Measurements from ENCODE around the gene PITHD1.
A peak's percentile ranks its signal among the peaks of the same experiment; 100 is the strongest.
"Not testable (repeated sequence)": the region's sequence is repeated elsewhere in the genome, so short reads cannot be mapped to it uniquely, and the experiment has no call there.

Gene PITHD1

GRCh38 chr1:23777979-23778814 lies at the start of gene PITHD1:
Gene PITHD1 (plus strand): TSS chr1:23778418. CDS start chr1:23778516, 98 bp downstream.
- H3K4me3 Mint-ChIP-seq, result peak within 1 kb of the TSS; percentile 80
- H3K27ac Mint-ChIP-seq, result peak within 1 kb of the TSS; percentile 83
- peaks cover 23% of the 10 kb centered on the region for H3K4me1 Mint-ChIP-seq
- no peaks in the 10 kb centered on the region for H3K27me3 Mint-ChIP-seq
- H3K36me3 Mint-ChIP-seq, result no peaks in the 10 kb centered on the region
- no peaks in the 10 kb centered on the region for H3K9me3 Mint-ChIP-seq
- ATAC-seq, result peak; percentile 95

DNA sequence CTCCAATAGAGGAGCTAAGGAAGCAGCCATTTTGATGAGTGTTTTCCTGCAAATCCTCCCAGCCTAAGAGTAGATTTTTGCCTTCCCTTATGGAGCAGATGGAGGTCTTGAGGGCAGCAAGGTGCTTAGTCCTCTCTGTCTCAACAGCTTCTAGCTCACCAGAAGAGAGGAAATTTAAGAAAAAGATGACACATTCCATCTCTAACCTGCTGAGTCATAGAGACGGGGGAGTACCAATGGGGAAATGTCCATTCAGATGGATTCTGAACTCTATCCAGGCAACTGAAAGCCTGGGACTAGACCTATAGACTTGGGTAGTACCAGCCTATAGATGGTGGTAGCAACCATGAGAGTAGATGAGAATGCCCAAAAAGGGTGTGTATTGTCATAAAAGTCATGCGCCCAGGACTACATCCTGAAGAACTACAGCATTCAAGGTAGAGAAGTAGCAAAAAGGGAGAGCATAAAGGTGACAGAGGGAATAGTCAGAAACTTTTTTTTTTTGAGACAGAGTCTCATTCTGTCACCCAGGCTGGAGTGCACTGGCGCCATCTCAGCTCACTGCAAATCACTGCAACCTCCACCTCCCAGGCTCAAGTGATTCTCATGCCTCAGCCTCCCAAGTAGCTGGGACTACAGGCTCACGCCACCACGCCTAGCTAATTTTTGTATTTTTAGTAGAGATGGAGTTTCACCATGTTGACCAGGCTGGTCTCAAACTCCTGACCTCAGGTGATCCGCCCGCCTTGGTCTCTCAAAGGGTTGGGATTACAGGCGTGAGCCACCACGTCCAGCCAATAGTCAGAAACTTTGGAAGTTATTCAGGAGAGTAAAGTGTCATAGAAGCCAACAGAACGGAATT lies 45.6 kb upstream of the PITHD1 start:
- H3K27me3 Mint-ChIP-seq, result no peaks in the 10 kb centered on the region
- no peak for ATAC-seq
- H3K4me1 Mint-ChIP-seq, result peaks cover 50% of the 10 kb centered on the region
- H3K27ac Mint-ChIP-seq, result peak overlapping the region; percentile 26
- H3K36me3 Mint-ChIP-seq, result peaks cover 7% of the 10 kb centered on the region
- no peaks in the 10 kb centered on the region for H3K9me3 Mint-ChIP-seq
- no peak overlapping the region for H3K4me3 Mint-ChIP-seq

GRCh38 chr1:23733281-23733680 lies 44.9 kb upstream of the PITHD1 start:
- H3K4me1 Mint-ChIP-seq, result peaks cover 48% of the 10 kb centered on the region
- not testable (repeated sequence) for H3K9me3 Mint-ChIP-seq, H3K36me3 Mint-ChIP-seq, H3K27me3 Mint-ChIP-seq, ATAC-seq, H3K4me3 Mint-ChIP-seq
- H3K27ac Mint-ChIP-seq, result peak overlapping the region; percentile 25

DNA sequence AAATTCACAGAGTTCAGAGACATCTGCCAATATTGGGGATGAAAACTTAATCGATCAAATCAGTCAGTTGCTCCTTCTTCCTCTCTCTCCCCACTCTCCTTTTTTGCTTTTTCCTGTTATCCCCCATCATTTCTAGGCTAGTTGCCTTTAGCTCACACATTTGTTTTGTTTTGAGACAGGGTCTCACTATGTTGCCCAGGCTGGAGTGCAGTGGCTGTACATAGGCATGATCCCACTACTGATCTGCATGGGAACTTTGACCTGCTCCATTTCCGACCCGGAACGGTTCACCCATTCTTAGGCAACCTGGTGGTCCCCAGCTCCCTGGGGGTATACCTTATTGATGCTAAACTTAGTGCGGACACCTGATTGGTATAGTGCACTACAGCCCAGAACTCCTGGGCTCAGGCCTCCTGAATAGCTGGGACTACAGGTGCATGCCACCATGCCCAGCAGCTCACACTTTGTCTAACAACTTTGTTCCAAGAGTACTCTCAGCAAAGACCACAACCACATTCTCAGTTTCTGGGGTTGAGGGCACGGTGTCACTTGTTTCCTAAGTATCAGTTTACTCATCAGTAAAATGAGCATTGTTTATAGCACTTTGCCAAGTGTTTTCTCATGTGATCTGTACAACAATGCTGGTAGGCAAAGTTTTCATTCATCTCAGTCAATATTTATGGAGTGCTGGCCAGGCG lies 41.6 kb upstream of the PITHD1 start:
- Mint-ChIP-seq H3K4me1 (peaks cover 22% of the 10 kb centered on the region), H3K4me3 (no peak overlapping the region), H3K9me3 (no peaks in the 10 kb centered on the region), H3K27me3 (no peaks in the 10 kb centered on the region), H3K27ac (no peak overlapping the region), H3K36me3 (peaks cover 3% of the 10 kb centered on the region)
- peak; percentile 50 for ATAC-seq

GRCh38 chr1:23741609-23742008 lies 36.6 kb upstream of the PITHD1 start:
- peak overlapping the region; percentile 93 for H3K27ac Mint-ChIP-seq
- peaks cover 40% of the 10 kb centered on the region for H3K4me1 Mint-ChIP-seq
- H3K4me3 Mint-ChIP-seq, result peak overlapping the region; percentile 94
- H3K36me3 Mint-ChIP-seq, result peaks cover 4% of the 10 kb centered on the region
- no peaks in the 10 kb centered on the region for H3K9me3 Mint-ChIP-seq
- no peaks in the 10 kb centered on the region for H3K27me3 Mint-ChIP-seq
- ATAC-seq, result no peak

DNA sequence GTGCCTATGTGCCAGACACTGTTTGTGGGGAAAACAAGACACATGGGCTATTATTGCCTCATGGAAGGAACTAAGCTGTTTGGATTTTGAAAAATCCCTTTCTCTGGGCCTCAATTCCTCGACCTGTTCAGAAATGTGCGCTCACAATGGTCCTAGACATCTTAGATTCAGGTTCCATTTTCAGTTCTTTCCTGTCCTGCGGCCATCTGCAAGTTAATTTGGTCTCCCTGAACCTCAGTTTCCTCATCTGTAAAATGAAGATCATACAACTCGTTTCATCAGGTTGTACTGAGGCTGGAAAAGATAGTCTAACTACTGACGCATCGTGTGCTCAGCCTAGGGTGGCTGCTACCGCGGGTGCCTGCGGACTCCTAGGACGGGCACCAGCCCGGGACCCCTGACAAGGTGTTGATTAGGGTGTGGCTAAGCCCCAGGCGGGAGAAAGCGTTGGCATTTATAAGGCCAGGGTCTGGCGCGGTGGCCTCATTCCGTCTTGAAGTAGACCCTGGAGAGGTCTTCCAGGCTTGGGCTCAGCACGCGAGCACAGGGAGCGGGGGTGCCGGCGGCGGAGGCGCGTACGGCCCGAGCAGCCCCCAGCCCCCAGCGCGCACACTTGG lies 35.4 kb upstream of the PITHD1 start:
- H3K27ac Mint-ChIP-seq, result peak overlapping the region; percentile 93
- no peaks in the 10 kb centered on the region for H3K27me3 Mint-ChIP-seq
- peaks cover 13% of the 10 kb centered on the region for H3K36me3 Mint-ChIP-seq
- peak; percentile 58 for ATAC-seq
- H3K4me1 Mint-ChIP-seq, result peaks cover 51% of the 10 kb centered on the region
- H3K9me3 Mint-ChIP-seq, result no peaks in the 10 kb centered on the region
- H3K4me3 Mint-ChIP-seq, result peak overlapping the region; percentile 94

DNA sequence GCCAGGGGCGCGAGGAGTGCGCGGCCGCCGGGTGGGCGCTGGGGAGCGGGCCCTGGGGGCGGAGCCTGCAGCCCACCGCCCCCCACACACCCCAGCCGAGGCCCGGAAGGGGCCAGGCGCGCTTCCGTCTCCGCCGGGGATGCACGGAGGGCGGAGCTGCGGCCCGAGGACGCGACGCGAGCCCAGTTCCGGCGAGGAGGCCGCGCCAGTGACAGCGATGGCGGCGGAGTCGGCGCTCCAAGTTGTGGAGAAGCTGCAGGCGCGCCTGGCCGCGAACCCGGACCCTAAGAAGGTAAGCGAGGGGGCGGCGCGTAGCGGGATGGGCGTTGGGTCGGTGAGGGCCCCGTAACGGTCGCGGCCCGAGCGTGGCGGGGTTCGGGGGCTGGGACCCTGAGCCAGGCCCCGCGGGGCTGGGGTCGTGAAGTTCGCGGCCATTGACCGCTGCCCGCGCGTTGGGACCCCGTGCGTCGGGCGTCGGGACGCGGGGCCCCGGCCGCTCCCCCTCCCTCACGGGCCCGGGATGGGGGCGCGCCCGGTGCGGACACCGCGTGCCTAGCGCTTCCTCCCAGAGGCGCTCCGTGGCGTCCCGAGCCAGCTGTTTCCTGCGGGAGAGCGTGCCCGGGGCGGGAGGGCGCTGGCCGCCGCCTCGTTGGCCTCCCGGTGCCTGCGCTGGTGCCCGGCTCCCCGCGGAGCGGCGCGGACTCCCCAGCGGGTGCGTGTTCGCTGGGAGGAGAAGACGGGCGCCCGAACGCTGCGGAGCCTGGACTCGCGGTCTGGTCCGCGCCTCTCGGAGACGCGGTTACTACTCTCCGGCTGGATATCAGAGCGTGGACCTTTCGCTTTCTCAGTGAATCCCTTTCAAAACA lies 34.7 kb upstream of the PITHD1 start, which contains the start of gene ELOA:
Gene ELOA (plus strand): TSS at position 185 of the 866 bp plus-strand sequence. CDS start 33 bp downstream, at position 218.
- peaks cover 52% of the 10 kb centered on the region for H3K4me1 Mint-ChIP-seq

DNA sequence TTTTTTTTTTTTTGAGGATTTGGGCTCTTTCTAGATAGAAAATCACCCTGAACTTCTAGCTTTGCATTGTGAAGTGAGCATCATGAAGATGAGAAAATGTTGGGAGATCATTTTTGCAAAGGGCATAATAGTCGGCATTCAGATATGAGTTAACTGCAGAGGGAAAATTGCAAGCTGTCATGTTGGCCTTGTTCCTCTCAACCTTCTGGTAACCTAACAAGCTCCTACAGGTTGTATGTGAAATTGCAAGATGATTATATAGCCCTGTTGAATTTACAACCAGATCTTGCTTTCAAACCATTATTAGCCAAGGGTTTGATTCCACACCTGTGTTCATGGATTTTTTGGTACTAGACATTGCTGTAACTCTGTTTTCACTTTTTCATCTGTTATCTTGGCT lies 32.7 kb upstream of the PITHD1 start:
- H3K27me3 Mint-ChIP-seq, result no peaks in the 10 kb centered on the region
- H3K9me3 Mint-ChIP-seq, result no peaks in the 10 kb centered on the region
- H3K4me1 Mint-ChIP-seq, result peaks cover 62% of the 10 kb centered on the region
- peak overlapping the region; percentile 87 for H3K4me3 Mint-ChIP-seq
- H3K36me3 Mint-ChIP-seq, result peaks cover 24% of the 10 kb centered on the region
- no peak for ATAC-seq
- H3K27ac Mint-ChIP-seq, result peak overlapping the region; percentile 93

More for the DNA sequence above, 34.7 kb upstream of the PITHD1 start, which contains the start of gene ELOA:
- no peaks in the 10 kb centered on the region for H3K27me3 Mint-ChIP-seq
- H3K9me3 Mint-ChIP-seq, result no peaks in the 10 kb centered on the region
- ATAC-seq, result peak; percentile 96
- peaks cover 13% of the 10 kb centered on the region for H3K36me3 Mint-ChIP-seq
- peak within 1 kb of the TSS; percentile 93 for H3K27ac Mint-ChIP-seq
- peak within 1 kb of the TSS; percentile 94 for H3K4me3 Mint-ChIP-seq

DNA sequence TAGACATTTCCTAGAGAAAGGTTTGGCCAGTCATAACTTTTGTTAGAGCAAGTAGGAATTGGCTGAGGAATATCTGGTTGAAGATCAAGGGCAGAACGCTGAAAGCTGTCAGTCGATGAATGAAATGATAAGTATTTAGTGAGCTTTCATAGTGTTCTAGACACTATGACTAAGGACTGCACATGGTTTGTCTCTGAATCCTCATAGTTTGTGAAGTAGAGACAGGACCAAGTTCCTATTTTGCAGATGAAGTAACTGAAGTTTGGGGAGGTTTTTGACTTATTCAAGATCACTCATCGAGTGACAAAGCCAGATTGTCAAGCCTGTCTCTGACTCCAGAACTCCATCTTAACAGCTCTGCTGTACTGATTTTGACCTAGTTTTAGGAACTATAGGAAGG lies 30.2 kb upstream of the PITHD1 start:
- Mint-ChIP-seq H3K9me3 (no peaks in the 10 kb centered on the region), H3K36me3 (peaks cover 38% of the 10 kb centered on the region), H3K4me1 (peaks cover 57% of the 10 kb centered on the region), H3K27ac (peak overlapping the region; percentile 44), H3K4me3 (no peak overlapping the region), H3K27me3 (no peaks in the 10 kb centered on the region)
- no peak for ATAC-seq

DNA sequence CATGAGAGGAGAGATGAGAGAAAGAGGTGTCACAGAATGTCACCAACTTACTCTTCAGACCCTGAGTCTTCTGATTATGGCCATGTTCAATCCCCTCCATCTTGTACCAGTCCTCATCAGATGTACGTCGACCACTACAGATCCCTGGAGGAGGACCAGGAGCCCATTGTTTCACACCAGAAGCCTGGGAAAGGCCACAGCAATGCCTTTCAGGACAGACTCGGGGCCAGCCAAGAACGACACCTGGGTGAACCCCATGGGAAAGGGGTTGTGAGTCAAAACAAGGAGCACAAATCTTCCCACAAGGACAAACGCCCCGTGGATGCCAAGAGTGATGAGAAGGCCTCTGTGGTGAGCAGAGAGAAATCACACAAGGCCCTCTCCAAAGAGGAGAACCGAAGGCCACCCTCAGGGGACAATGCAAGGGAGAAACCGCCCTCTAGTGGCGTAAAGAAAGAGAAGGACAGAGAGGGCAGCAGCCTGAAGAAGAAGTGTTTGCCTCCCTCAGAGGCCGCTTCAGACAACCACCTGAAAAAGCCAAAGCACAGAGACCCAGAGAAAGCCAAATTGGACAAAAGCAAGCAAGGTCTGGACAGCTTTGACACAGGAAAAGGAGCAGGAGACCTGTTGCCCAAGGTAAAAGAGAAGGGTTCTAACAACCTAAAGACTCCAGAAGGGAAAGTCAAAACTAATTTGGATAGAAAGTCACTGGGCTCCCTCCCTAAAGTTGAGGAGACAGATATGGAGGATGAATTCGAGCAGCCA lies 27.0 kb upstream of the PITHD1 start:
- Mint-ChIP-seq H3K27ac (peak overlapping the region; percentile 12), H3K36me3 (peaks cover 61% of the 10 kb centered on the region), H3K4me3 (no peak overlapping the region), H3K4me1 (peaks cover 38% of the 10 kb centered on the region), H3K9me3 (no peaks in the 10 kb centered on the region), H3K27me3 (no peaks in the 10 kb centered on the region)
- ATAC-seq, result peak; percentile 72

GRCh38 chr1:23751815-23752200 lies 26.4 kb upstream of the PITHD1 start:
- H3K27ac Mint-ChIP-seq, result peak overlapping the region; percentile 12
- H3K36me3 Mint-ChIP-seq, result peaks cover 65% of the 10 kb centered on the region

GRCh38 chr1:23752909-23753308 lies 25.3 kb upstream of the PITHD1 start:
- Mint-ChIP-seq H3K4me3 (no peak overlapping the region), H3K27ac (no peak overlapping the region), H3K9me3 (no peaks in the 10 kb centered on the region), H3K27me3 (no peaks in the 10 kb centered on the region), H3K4me1 (peaks cover 24% of the 10 kb centered on the region), H3K36me3 (peaks cover 58% of the 10 kb centered on the region)
- no peak for ATAC-seq

More at GRCh38 chr1:23751815-23752200, 26.4 kb upstream of the PITHD1 start:
- no peak for ATAC-seq
- Mint-ChIP-seq H3K27me3 (no peaks in the 10 kb centered on the region), H3K4me1 (peaks cover 35% of the 10 kb centered on the region), H3K4me3 (no peak overlapping the region), H3K9me3 (no peaks in the 10 kb centered on the region)

DNA sequence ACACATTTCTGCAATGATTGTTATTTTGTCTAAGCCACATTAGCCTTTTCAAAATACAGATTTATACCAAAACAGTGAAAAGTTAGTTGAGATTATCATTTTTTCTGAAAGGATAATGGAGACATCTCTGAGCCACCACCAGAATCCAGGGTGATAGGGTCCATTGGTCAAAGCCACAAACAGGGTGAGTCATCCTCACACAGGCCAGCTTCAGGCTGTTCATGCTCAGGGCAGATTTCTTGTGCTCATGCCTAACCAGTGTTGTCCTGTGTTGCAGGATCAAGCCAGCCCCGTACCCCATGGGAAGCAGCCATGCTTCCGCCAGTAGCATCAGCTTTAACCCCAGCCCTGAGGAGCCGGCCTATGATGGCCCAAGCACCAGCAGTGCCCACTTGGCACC lies 21.5 kb upstream of the PITHD1 start:
- H3K9me3 Mint-ChIP-seq, result no peaks in the 10 kb centered on the region
- ATAC-seq, result no peak
- no peak overlapping the region for H3K27ac Mint-ChIP-seq
- peaks cover 6% of the 10 kb centered on the region for H3K4me1 Mint-ChIP-seq
- H3K36me3 Mint-ChIP-seq, result peaks cover 57% of the 10 kb centered on the region
- H3K27me3 Mint-ChIP-seq, result no peaks in the 10 kb centered on the region
- no peak overlapping the region for H3K4me3 Mint-ChIP-seq
